Vagina (tissue), 2 donors: ENCODE measurements around the gene SORCS2.

ENCODE experiments used
- POLR2AphosphoS5 ChIP-seq, 2 donors: sonication (generic); formaldehyde crosslinking; IDR thresholded peaks; one replicate each; pipeline ENCODE4 v1.9.0; 2017; ENCODE audit warnings: antibody characterized with exemption in 2 of 2, mild to moderate bottlenecking in 2 of 2, low read depth in 1 of 2; ENCODE audit not compliant: insufficient read depth in 1 of 2
- TF ChIP-seq, protein P1 (sequence below), 3 experiments: fragments of 450-650 bp in 2 of 3; fragments of 200-600 bp in 1 of 3; sonication (generic) in 1 of 3; IDR thresholded peaks; one replicate each; pipeline ENCODE4 v1.5.1; 2017 to 2019; ENCODE audit warnings: antibody characterized with exemption in 3 of 3, mild to moderate bottlenecking in 2 of 3, moderate library complexity in 2 of 3

GRCh38 chr4:7736436-7737267, 544.3 kb downstream of the SORCS2 start:
- TF ChIP-seq, protein P1, sequence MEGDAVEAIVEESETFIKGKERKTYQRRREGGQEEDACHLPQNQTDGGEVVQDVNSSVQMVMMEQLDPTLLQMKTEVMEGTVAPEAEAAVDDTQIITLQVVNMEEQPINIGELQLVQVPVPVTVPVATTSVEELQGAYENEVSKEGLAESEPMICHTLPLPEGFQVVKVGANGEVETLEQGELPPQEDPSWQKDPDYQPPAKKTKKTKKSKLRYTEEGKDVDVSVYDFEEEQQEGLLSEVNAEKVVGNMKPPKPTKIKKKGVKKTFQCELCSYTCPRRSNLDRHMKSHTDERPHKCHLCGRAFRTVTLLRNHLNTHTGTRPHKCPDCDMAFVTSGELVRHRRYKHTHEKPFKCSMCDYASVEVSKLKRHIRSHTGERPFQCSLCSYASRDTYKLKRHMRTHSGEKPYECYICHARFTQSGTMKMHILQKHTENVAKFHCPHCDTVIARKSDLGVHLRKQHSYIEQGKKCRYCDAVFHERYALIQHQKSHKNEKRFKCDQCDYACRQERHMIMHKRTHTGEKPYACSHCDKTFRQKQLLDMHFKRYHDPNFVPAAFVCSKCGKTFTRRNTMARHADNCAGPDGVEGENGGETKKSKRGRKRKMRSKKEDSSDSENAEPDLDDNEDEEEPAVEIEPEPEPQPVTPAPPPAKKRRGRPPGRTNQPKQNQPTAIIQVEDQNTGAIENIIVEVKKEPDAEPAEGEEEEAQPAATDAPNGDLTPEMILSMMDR (IDR thresholded peaks at IDR 0.05), result no peak
- no peak for TF ChIP-seq POLR2AphosphoS5 (IDR thresholded peaks at IDR 0.05; ENCODE audit: insufficient read depth in 1 of 2, low read depth in 1 of 2)
